ENCODE data around the gene BLVRA. TPM values are rescaled to one million over a fixed set of nuclear protein-coding genes. Genes with fewer than 3 reads are reported as not detected.
"Not testable (repeated sequence)": the region's sequence is repeated elsewhere in the genome, so short reads cannot be mapped to it uniquely, and the experiment has no call there.

BLVRA gene
- total RNA-seq, 1 donor from 2014 or later: 82.4 TPM

DNA sequence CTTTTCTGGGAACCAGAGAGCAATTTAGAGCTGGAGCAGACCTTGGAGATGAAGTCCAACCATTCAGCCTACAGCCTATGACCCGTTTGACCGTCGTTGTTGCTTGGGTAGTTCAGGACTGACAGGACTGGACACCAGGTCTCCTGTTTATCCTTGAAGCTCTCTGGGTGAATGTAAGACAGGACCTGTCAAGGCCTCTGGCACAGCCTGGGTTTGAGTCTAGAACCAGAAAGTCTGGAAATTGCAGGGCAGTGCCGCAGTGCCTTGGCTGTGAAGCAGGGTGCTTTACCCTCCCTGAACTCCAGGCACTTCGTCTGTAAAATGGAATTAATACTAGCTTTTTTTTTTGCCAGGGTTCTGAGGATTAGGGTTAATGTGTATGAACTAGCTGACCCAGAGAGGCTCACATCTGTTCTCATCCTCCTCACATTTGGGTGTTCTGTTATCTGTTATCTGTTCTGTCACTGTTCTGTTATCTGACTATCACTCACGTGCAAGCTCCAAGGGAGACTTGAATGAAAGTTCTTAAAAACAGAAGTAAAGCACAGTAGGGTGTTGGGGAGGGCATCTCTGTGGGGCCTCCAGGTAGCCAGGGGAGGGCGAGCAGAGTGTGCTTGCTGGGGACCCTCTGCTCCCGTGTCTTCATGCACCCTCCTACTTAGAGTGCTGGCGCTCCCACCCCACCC, 9.9 kb downstream of the BLVRA start:
- DNase-seq (ENCODE audit: low spot score): peak; percentile 18

- DNase-seq (ENCODE audit: low spot score): peak; percentile 37
Observed at GRCh38 chr7:43768887-43769272, 10.4 kb downstream of the BLVRA start.

DNA sequence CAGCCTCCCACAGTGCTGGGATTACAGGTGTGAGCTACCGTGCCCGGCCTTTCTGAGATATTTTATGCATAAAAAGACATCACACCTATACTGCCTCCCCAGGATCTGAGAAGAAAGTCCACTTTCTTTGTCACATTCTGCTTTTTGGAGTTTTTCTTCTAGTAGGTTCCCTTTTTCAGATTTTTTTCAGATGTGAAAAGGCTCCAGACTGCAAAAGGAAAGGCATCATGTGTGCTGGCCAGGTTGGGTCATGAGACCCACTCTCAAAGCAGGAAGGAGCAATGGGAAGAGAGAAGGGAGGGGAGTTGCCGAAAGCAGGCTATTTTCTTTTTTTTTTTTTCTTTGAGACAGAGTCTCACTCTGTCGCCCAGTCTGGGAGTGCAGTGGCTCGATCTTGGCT, 10.8 kb downstream of the BLVRA start:
- peak; percentile 9 for DNase-seq (ENCODE audit: low spot score)

- peak; percentile 22 for DNase-seq (ENCODE audit: low spot score)
Observed at GRCh38 chr7:43769791-43770465, 11.4 kb downstream of the BLVRA start.

- DNase-seq (ENCODE audit: low spot score): peak; percentile 28
Observed at GRCh38 chr7:43771128-43771527, 12.6 kb downstream of the BLVRA start.

GRCh38 chr7:43771573-43771972, 13.1 kb downstream of the BLVRA start:
- DNase-seq (ENCODE audit: low spot score): peak; percentile 81

DNA sequence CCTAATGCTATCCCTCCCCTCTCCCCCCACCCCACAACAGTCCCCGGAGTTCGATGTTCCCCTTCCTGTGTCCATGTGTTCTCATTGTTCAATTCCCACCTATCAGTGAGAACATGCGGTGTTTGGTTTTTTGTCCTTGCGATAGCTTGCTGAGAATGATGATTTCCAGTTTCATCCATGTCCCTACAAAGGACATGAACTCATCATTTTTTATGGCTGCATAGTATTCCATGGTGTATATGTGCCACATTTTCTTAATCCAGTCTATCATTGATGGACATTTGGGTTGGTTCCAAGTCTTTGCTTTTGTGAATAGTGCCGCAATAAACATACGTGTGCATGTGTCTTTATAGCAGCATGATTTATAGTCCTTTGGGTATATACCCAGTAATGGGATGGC, 14.8 kb downstream of the BLVRA start:
- not testable (repeated sequence) for DNase-seq (ENCODE audit: low spot score)

- not testable (repeated sequence) for DNase-seq (ENCODE audit: low spot score)
Observed at GRCh38 chr7:43775255-43775654, 16.8 kb downstream of the BLVRA start.

GRCh38 chr7:43778293-43779044, 20.0 kb downstream of the BLVRA start:
- DNase-seq (ENCODE audit: low spot score): peak; percentile 55

GRCh38 chr7:43779045-43779812, 20.7 kb downstream of the BLVRA start:
- DNase-seq (ENCODE audit: low spot score): peak; percentile 30

- peak; percentile 22 for DNase-seq (ENCODE audit: low spot score)
Observed at GRCh38 chr7:43781726-43782607, 23.5 kb downstream of the BLVRA start.

DNA sequence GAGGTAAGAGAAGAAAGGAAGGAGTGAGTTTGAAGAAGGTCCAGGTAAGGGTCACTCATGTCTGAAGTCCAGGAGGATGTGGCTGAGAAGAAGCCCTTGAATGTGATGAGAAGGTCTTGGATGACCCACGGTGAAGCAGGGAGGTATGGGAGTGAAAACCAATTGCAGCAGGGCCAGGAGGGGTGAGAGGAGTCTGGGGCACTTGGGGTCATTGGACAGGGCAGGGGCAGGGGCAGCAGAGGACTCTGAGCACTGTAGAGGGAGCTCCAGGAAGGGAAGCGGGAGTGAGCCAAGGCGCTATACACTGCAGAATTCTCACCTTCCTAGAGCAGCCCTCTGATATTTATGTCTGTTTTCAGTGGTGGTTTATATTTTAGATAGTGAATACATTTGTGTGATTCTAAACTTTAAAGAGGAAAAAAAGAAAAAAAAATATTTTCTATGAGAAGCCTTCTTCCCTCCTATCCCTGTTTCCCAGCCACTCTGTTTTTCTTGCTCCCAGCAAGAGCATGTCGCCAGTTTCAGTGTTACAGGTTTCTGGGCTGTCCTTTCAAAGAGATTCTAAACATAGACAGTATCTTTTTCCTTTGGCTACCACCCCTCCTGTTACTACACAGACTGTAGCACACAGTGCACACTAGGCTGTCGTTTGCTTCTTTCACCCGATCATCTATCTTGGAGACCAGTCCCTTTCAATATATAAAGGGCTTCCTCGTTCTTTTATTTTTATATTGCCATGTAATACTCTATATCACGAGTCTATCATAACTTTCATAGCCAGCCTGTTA, 24.5 kb downstream of the BLVRA start:
- peak; percentile 59 for DNase-seq (ENCODE audit: low spot score)

GRCh38 chr7:43784030-43784584, 25.6 kb downstream of the BLVRA start:
- peak; percentile 9 for DNase-seq (ENCODE audit: low spot score)

DNA sequence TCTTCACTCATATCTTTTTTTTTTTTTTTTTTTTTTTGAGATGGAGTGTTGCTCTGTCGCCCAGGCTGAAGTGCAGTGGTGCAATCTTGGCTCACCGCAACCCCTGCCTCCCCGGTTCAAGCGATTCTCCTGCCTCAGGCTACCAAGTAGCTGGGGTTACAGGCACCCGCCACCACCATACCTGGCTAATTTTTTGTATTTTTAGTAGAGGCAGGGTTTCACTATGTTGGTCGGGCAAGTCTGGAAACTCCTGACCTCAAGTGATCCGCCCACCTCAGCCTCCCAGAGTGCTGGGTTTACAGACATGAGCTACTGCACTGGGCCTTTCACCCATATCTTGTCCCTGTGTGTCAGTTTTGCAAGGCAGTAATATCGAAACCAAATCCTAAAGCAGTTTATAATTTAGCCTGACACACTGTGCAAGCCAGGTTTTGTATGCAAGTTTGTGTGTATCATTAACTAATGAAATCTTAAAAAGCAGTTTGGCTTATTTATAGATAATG, 26.2 kb downstream of the BLVRA start:
- peak; percentile 73 for DNase-seq (ENCODE audit: low spot score)

- DNase-seq (ENCODE audit: low spot score): peak; percentile 14
Observed at GRCh38 chr7:43785420-43785819, 26.9 kb downstream of the BLVRA start.

DNA sequence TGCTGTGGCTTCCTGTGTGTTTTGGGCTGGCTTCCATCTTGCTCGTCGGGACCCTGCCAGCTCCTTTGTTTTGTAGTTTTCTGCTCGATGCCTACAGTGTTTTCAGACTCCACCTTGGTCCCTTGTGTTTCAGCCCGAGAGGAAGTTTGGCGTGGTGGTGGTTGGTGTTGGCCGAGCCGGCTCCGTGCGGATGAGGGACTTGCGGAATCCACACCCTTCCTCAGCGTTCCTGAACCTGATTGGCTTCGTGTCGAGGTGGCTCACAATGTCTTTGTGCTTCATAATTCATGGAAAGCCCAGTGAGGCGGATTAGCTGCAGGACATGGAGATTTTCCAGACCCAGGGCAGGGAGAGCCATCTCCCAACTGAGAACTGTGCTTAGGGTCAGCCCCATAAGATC, 29.3 kb downstream of the BLVRA start:
- peak; percentile 55 for DNase-seq (ENCODE audit: low spot score)

GRCh38 chr7:43790006-43790405, 31.5 kb downstream of the BLVRA start:
- peak; percentile 49 for DNase-seq (ENCODE audit: low spot score)

DNA sequence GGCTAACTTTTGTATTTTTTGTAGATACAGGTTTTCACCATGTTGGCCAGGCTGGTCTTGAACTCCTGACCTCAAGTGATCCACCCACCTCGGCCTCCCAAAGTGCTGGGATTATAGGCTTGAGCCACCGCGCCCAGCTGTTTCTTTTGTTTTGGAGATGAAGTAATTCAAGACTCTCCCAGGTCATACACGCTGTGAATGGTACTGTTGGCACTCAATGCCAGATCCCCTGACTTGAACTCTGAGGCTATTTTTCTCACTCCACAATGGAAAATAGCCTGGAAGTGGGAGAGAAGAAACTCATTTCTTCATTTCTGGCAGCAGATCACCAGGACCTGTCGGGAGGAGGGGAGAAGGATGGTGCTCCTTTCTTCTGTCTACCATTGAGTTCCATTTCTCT, 32.4 kb downstream of the BLVRA start:
- peak; percentile 28 for DNase-seq (ENCODE audit: low spot score)

DNA sequence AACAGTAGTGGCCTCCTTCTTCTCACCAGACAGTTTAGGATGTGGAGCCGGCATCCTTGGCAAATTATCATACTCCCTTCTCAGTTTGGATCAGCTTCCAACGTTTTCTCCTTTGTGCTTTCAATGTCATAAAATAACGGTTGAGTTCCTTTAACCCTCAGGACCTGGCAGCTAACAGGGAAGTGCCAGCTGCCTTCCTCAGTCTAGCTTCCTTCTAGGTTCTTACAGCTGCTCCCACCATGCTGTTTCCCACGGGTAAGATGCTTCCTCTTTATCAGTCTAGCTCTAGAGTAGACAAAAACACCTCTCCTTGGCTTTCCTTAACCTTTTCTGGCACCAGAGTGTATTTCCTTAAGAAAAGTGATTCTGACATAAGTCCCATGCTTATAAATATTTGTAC, 33.2 kb downstream of the BLVRA start:
- no peak for DNase-seq (ENCODE audit: low spot score)
